A673 (cell line): ENCODE results near the gene DTNA. TPM values are rescaled to one million over a fixed set of nuclear protein-coding genes. Genes with fewer than 3 reads are reported as not detected.
"Not testable (repeated sequence)": the region's sequence is repeated elsewhere in the genome, so short reads cannot be mapped to it uniquely, and the experiment has no call there.

Experiments
- BruUV-seq: library from RNA; stranded (reverse); fragments of 400-500 nt; replicated peaks from 2 replicates; lab custom pipeline; 2021; lab: Mats Ljungman, UMichigan
- CTCF ChIA-PET: fragments of 300-600 bp; sonication (Branson Sonifier 250); formaldehyde crosslinking; loops from one replicate; lab custom pipeline; 2022; ENCODE audit warnings: antibody characterized with exemption; lab: Charles Lee
- POLR2A ChIA-PET: fragments of 300-600 bp; sonication (Branson Sonifier 250); formaldehyde crosslinking; loops from one replicate; lab custom pipeline; 2022; ENCODE audit warnings: antibody characterized with exemption; ENCODE audit not compliant: low non-redundant PET; lab: Charles Lee
- DNase-seq: peaks from one replicate; pipeline ENCODE4 v3.0.0-alpha.2; 2015; ENCODE audit warnings: low spot score
- H3K27ac ChIP-seq: fragments of 200-600 bp; sonication (generic); 2 replicates; pipeline ENCODE4 v1.5.1; 2016; ENCODE audit warnings: mixed run types, low read depth, mild to moderate bottlenecking, mixed read lengths, antibody characterized with exemption, low read length; ENCODE audit not compliant: poor library complexity, severe bottlenecking
- H3K27me3 ChIP-seq: fragments of 200-600 bp; sonication (generic); replicated peaks from 2 replicates; pipeline ENCODE4 v1.6.1; 2017; ENCODE audit warnings: mixed run types, low read depth, mild to moderate bottlenecking, mixed read lengths, antibody characterized with exemption, low read length; ENCODE audit not compliant: insufficient read depth, poor library complexity
- H3K36me3 ChIP-seq: fragments of 200-600 bp; sonication (generic); 2 replicates; pipeline ENCODE4 v1.6.1; 2016; ENCODE audit warnings: mixed run types, mild to moderate bottlenecking, mixed read lengths, antibody characterized with exemption, low read length; ENCODE audit not compliant: insufficient read depth, poor library complexity, severe bottlenecking
- H3K4me1 ChIP-seq: fragments of 200-600 bp; sonication (generic); 2 replicates; pipeline ENCODE4 v1.6.1; 2017; ENCODE audit warnings: mixed run types, mild to moderate bottlenecking, mixed read lengths, antibody characterized with exemption, low read length; ENCODE audit not compliant: insufficient read depth, poor library complexity, severe bottlenecking
- H3K4me3 ChIP-seq: fragments of 200-600 bp; sonication (generic); 2 replicates; pipeline ENCODE4 v1.5.1; 2016; ENCODE audit warnings: low read depth, mixed run types, mild to moderate bottlenecking, mixed read lengths, low read length; ENCODE audit not compliant: poor library complexity, severe bottlenecking
- H3K9me3 ChIP-seq: fragments of 200-600 bp; sonication (generic); 2 replicates; pipeline ENCODE4 v1.6.1; 2016; ENCODE audit warnings: mixed run types, low read depth, mild to moderate bottlenecking, mixed read lengths, antibody characterized with exemption, low read length; ENCODE audit not compliant: poor library complexity, severe bottlenecking
- EZH2 ChIP-seq: fragments of 200-600 bp; sonication (generic); IDR thresholded peaks from 2 replicates; pipeline ENCODE4 v1.6.1; 2017; ENCODE audit warnings: borderline replicate concordance, low read depth, mild to moderate bottlenecking, mixed read lengths, antibody characterized with exemption, low read length; ENCODE audit not compliant: poor library complexity, severe bottlenecking
- intact Hi-C: fragments of 100-400 bp; cut with micrococcal nuclease; formaldehyde crosslinking; loops from one replicate; pipeline ENCODE4 v1.10.0; 2022; ENCODE audit not compliant: unreplicated experiment
- total RNA-seq: library from RNA; stranded (reverse); gene quantifications from 2 replicates; pipeline ENCODE4 v1.2.3, GENCODE V29; 2021
- TF ChIP-seq, protein P1 (sequence below): fragments of 300-800, 200-600 bp; sonication (generic); conservative IDR thresholded peaks from 2 replicates; pipeline ENCODE4 v1.5.1; 2017; ENCODE audit warnings: low read depth, mild to moderate bottlenecking, antibody characterized with exemption, low read length, moderate library complexity, mixed read lengths

DTNA gene
- total RNA-seq, 1 experiment from 2014 or later: 18.6 TPM

DNA sequence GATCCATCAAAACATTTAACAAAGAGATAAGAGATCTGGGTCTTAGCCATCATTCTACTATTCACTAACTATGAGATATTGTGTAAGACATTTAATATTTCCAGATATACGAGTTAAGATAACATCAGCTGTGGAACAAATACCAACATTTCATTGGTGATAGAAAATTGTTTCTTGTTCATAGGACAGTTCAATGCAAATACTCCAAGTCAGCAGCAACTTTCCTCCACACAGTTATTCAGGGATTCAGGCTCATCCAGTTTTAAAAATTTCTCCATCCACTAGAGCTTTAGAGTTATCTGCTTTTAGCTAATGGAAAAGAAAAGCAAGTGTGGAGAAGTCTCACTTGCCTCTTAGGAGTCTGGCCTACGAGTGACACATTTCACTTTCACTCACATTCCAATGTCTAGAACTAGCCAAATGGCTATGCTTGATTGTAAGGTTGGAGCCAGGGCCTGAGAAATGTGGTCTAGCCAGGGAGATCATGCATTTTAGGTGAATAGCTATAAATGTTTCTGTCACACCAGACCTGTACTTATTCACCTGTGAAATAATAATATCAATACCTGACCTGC, 211.8 kb downstream of the DTNA start:
- Histone ChIP-seq H3K9me3 (no peaks in the 10 kb centered on the region), H3K36me3 (no peaks in the 10 kb centered on the region), H3K4me1 (no peaks in the 10 kb centered on the region), H3K4me3 (no peak overlapping the region), H3K27ac (no peak overlapping the region), H3K27me3 (no peaks in the 10 kb centered on the region)
- TF ChIP-seq, protein P1, sequence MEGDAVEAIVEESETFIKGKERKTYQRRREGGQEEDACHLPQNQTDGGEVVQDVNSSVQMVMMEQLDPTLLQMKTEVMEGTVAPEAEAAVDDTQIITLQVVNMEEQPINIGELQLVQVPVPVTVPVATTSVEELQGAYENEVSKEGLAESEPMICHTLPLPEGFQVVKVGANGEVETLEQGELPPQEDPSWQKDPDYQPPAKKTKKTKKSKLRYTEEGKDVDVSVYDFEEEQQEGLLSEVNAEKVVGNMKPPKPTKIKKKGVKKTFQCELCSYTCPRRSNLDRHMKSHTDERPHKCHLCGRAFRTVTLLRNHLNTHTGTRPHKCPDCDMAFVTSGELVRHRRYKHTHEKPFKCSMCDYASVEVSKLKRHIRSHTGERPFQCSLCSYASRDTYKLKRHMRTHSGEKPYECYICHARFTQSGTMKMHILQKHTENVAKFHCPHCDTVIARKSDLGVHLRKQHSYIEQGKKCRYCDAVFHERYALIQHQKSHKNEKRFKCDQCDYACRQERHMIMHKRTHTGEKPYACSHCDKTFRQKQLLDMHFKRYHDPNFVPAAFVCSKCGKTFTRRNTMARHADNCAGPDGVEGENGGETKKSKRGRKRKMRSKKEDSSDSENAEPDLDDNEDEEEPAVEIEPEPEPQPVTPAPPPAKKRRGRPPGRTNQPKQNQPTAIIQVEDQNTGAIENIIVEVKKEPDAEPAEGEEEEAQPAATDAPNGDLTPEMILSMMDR: no peak
- TF ChIP-seq EZH2: no peak
- POLR2A ChIA-PET: no interaction called here
- CTCF ChIA-PET: no interaction called here
- intact Hi-C loops: no loop called here
- no peak for DNase-seq
- BruUV-seq: no TSS peak

DNA sequence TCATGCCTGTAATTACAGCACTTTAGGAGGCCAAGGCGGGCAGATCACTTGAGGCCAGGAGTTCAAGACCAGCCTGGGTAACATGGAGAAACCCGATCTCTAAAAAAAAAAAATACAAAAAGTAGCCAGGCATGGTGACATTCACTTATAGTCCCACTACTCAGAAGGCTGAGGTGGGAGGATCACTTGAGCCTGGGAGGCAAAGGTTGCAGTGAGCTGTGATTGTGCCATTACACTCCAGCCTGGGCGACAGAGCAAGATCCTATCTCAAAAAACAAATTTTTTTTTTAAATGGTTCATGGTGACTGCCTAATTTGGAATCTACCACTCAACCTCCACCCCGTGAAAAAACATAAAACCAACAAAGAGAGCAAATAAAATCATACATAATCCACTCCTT, 212.5 kb downstream of the DTNA start:
- POLR2A ChIA-PET, CTCF ChIA-PET, H3K4me3 ChIP-seq: not testable (repeated sequence)

GRCh38 chr18:34923911-34924310, 213.8 kb downstream of the DTNA start:
- H3K27ac ChIP-seq: no peak overlapping the region
- no peaks in the 10 kb centered on the region for H3K27me3 ChIP-seq
- TF ChIP-seq, protein P1: no peak
- no peak for TF ChIP-seq EZH2
- CTCF ChIA-PET: no interaction called here
- no peaks in the 10 kb centered on the region for H3K4me1 ChIP-seq
- POLR2A ChIA-PET: interaction anchor here (0.6 kb wide), 1 partner anchor 37 kb away, joined by 6 read pairs; no protein-coding TSS in a partner anchor
- no peak for DNase-seq
- no peak overlapping the region for H3K4me3 ChIP-seq
- no TSS peak for BruUV-seq
- no peaks in the 10 kb centered on the region for H3K9me3 ChIP-seq
- intact Hi-C loops: no loop called here
- no peaks in the 10 kb centered on the region for H3K36me3 ChIP-seq

More for the DNA sequence above, 212.5 kb downstream of the DTNA start:
- H3K27me3 ChIP-seq, intact Hi-C loops, H3K9me3 ChIP-seq, H3K27ac ChIP-seq, H3K4me1 ChIP-seq, H3K36me3 ChIP-seq, DNase-seq, BruUV-seq: not testable (repeated sequence)

DNA sequence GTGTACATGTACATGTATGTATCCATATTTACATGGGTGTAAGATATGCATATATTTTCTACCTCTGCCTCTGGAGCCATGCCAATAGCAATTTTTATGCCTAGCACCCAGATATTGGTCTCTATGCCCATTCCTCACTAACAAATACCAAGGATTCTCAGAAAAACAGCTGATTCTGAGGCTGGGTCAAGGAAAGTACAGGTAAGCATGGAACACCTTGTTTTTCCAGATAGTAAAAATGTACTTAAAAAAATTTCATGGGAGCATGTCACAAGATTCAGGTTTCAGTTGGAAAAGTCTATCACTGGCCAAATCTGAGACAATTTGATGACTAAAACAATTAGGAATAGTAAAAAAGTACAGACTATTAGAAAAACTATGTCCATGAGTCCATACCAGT, 216.6 kb downstream of the DTNA start:
- H3K9me3 ChIP-seq: no peaks in the 10 kb centered on the region
- BruUV-seq: no TSS peak
- H3K36me3 ChIP-seq: no peaks in the 10 kb centered on the region
- intact Hi-C loops: no loop called here
- no peak overlapping the region for H3K27ac ChIP-seq
- H3K27me3 ChIP-seq: no peaks in the 10 kb centered on the region
- no peaks in the 10 kb centered on the region for H3K4me1 ChIP-seq
- ChIA-PET CTCF (no interaction called here), POLR2A (no interaction called here)
- no peak for TF ChIP-seq EZH2
- TF ChIP-seq, protein P1: no peak
- H3K4me3 ChIP-seq: no peak overlapping the region
- DNase-seq: no peak
